ENCODE data around the gene WDTC1.

The WDTC1 gene

GRCh38 chr1:27356277-27356618 is 121.8 kb downstream of the WDTC1 start:
- DNase-seq (ENCODE audit: low read depth in 2 of 2) = no peak

GRCh38 chr1:27356619-27357280 is 122.3 kb downstream of the WDTC1 start:
- DNase-seq (ENCODE audit: low read depth in 2 of 2) = no peak

DNA sequence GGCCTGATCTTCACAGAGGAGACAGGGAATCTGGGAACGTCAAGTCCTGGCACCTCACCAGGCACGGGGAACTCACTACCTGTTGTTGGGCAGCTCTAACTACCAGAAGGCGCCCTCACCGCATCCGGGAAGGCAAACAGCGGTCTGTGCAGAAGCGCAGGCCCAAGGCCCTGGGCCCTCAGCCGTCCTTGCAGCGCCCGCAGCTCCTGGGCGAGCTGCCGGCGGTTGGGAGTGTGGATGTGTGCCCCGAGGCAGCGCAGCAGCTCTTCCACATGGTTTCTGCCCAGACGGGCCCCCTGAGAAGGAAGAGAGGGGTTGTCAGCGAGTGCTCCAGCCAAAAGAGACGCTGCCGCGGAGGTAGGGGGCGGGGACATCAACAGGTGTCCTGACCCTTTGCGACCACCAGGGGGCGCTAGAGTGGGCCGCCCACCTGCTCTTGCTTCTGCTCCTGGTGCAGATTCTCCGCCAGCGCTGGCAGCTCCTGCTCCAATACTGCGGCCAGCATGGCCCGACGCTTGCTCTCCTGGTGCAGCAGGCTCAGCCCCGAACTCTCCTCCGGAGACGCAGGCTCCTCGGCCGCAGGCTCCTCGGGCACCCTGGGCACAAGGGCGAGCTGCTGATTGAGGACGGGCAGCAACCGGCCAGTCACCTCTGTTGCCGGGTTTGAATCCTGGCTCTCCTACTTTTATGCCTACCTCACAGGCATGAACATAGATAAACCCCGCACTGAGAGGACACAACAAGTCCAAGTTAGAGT is 123.0 kb downstream of the WDTC1 start:
- peak; percentile 69 to 77 for DNase-seq (ENCODE audit: low read depth in 2 of 2)
